PC-9 (cell line): ENCODE results near the gene LRIG1. TPM values are rescaled to one million over a fixed set of nuclear protein-coding genes. Genes with fewer than 3 reads are reported as not detected.

ENCODE experiments used
- Bru-seq: library from RNA; stranded (reverse); fragments of 400-500 nt; gene quantifications from one replicate; lab custom pipeline; 2021; lab: Mats Ljungman, UMichigan
- BruChase-seq, 2 experiments: library from RNA; stranded (reverse); fragments of 400-500 nt; gene quantifications; one replicate each; lab custom pipeline; 2021; lab: Mats Ljungman, UMichigan
- BruUV-seq: library from RNA; stranded (reverse); fragments of 400-500 nt; replicated peaks from 2 replicates; lab custom pipeline; 2021; lab: Mats Ljungman, UMichigan
- CTCF ChIA-PET: fragments of 300-600 bp; sonication (Branson Sonifier 250); formaldehyde crosslinking; loops from one replicate; lab custom pipeline; 2022; ENCODE audit warnings: antibody characterized with exemption; lab: Charles Lee
- POLR2A ChIA-PET: fragments of 300-600 bp; sonication (Branson Sonifier 250); formaldehyde crosslinking; loops from one replicate; lab custom pipeline; 2022; ENCODE audit warnings: antibody characterized with exemption; ENCODE audit not compliant: unreplicated experiment; lab: Charles Lee
- DNase-seq, 2 experiments: peaks; one replicate each; pipeline versions ENCODE4 v3.0.0 to v3.0.0-alpha.2; 2015 to 2022; ENCODE audit warnings: mixed read lengths in 1 of 2
- H2AFZ ChIP-seq: fragments of 200-600 bp; sonication (generic); 2 replicates; pipeline ENCODE4 v1.8.1; 2017; ENCODE audit warnings: antibody characterized with exemption
- H3F3A ChIP-seq: fragments of 200-600 bp; sonication (generic); 2 replicates; pipeline ENCODE4 v1.8.1; 2017; ENCODE audit warnings: antibody characterized with exemption, mild to moderate bottlenecking, low read depth; ENCODE audit not compliant: insufficient read depth
- H3K27ac ChIP-seq: fragments of 200-600 bp; sonication (generic); 2 replicates; pipeline ENCODE4 v1.6.1; 2016; ENCODE audit warnings: mixed run types
- H3K27me3 ChIP-seq: fragments of 200-600 bp; sonication (generic); 2 replicates; pipeline ENCODE4 v1.6.1; 2016; ENCODE audit warnings: low read depth, mixed run types; ENCODE audit not compliant: insufficient read depth
- H3K36me3 ChIP-seq: fragments of 200-600 bp; sonication (generic); 2 replicates; pipeline ENCODE4 v1.6.1; 2016; ENCODE audit warnings: low read depth, mixed run types
- H3K4me1 ChIP-seq: fragments of 200-600 bp; sonication (generic); replicated peaks from 2 replicates; pipeline ENCODE4 v1.6.1; 2016; ENCODE audit warnings: mixed run types; ENCODE audit not compliant: insufficient read depth
- H3K4me2 ChIP-seq: fragments of 200-600 bp; sonication (generic); 2 replicates; pipeline ENCODE4 v1.6.1; 2017; ENCODE audit warnings: mixed run types
- H3K4me3 ChIP-seq: fragments of 200-600 bp; sonication (generic); 2 replicates; pipeline ENCODE4 v1.6.1; 2016; ENCODE audit warnings: mixed run types
- H3K79me2 ChIP-seq: fragments of 200-600 bp; sonication (generic); 2 replicates; pipeline ENCODE4 v1.6.1; 2017; ENCODE audit warnings: low read depth, mixed run types
- H3K9me2 ChIP-seq: fragments of 200-600 bp; sonication (generic); 2 replicates; pipeline ENCODE4 v1.8.1; 2017; ENCODE audit warnings: mild to moderate bottlenecking; ENCODE audit not compliant: insufficient read depth
- H3K9me3 ChIP-seq: fragments of 200-600 bp; sonication (generic); 2 replicates; pipeline ENCODE4 v1.8.1; 2016; ENCODE audit warnings: low read depth; ENCODE audit not compliant: insufficient read depth
- H4K20me1 ChIP-seq: fragments of 200-600 bp; sonication (generic); 2 replicates; pipeline ENCODE4 v1.8.1; 2017; ENCODE audit not compliant: insufficient read depth
- EZH2 ChIP-seq: fragments of 200-600 bp; sonication (generic); IDR thresholded peaks from 2 replicates; pipeline ENCODE4 v1.8.0; 2017; ENCODE audit warnings: antibody characterized with exemption, low read depth
- intact Hi-C: fragments of 100-400 bp; cut with micrococcal nuclease; formaldehyde crosslinking; loops from one replicate; pipeline ENCODE4 v1.10.0; 2022; ENCODE audit not compliant: unreplicated experiment
- long read RNA-seq: library from polyadenylated mRNA; stranded (forward); transcript quantifications from one replicate; pipeline ENCODE4 v2.0.0, GENCODE V29; 2022
- total RNA-seq: library from RNA; stranded (reverse); gene quantifications from 2 replicates; pipeline ENCODE4 v1.2.3, GENCODE V29; 2021
- TF ChIP-seq, protein P1 (sequence below): fragments of 200-600 bp; sonication (generic); conservative IDR thresholded peaks from 2 replicates; pipeline ENCODE4 v1.6.1; 2017; ENCODE audit warnings: mixed run types, antibody characterized with exemption, mild to moderate bottlenecking, moderate library complexity

Gene LRIG1, protein sequence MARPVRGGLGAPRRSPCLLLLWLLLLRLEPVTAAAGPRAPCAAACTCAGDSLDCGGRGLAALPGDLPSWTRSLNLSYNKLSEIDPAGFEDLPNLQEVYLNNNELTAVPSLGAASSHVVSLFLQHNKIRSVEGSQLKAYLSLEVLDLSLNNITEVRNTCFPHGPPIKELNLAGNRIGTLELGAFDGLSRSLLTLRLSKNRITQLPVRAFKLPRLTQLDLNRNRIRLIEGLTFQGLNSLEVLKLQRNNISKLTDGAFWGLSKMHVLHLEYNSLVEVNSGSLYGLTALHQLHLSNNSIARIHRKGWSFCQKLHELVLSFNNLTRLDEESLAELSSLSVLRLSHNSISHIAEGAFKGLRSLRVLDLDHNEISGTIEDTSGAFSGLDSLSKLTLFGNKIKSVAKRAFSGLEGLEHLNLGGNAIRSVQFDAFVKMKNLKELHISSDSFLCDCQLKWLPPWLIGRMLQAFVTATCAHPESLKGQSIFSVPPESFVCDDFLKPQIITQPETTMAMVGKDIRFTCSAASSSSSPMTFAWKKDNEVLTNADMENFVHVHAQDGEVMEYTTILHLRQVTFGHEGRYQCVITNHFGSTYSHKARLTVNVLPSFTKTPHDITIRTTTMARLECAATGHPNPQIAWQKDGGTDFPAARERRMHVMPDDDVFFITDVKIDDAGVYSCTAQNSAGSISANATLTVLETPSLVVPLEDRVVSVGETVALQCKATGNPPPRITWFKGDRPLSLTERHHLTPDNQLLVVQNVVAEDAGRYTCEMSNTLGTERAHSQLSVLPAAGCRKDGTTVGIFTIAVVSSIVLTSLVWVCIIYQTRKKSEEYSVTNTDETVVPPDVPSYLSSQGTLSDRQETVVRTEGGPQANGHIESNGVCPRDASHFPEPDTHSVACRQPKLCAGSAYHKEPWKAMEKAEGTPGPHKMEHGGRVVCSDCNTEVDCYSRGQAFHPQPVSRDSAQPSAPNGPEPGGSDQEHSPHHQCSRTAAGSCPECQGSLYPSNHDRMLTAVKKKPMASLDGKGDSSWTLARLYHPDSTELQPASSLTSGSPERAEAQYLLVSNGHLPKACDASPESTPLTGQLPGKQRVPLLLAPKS
- total RNA-seq, result not detected in 2 replicates
- Bru-seq, nascent RNA, result percentile 12 among the genes with signal in this experiment
- BruChase-seq, experiment 1, labeled RNA remaining after a 2-hour chase, result percentile 10 among the genes with signal in this experiment
- BruChase-seq, experiment 2, labeled RNA remaining after a 6-hour chase, result percentile 7 among the genes with signal in this experiment
- long read RNA-seq, result 0 reads

DNA sequence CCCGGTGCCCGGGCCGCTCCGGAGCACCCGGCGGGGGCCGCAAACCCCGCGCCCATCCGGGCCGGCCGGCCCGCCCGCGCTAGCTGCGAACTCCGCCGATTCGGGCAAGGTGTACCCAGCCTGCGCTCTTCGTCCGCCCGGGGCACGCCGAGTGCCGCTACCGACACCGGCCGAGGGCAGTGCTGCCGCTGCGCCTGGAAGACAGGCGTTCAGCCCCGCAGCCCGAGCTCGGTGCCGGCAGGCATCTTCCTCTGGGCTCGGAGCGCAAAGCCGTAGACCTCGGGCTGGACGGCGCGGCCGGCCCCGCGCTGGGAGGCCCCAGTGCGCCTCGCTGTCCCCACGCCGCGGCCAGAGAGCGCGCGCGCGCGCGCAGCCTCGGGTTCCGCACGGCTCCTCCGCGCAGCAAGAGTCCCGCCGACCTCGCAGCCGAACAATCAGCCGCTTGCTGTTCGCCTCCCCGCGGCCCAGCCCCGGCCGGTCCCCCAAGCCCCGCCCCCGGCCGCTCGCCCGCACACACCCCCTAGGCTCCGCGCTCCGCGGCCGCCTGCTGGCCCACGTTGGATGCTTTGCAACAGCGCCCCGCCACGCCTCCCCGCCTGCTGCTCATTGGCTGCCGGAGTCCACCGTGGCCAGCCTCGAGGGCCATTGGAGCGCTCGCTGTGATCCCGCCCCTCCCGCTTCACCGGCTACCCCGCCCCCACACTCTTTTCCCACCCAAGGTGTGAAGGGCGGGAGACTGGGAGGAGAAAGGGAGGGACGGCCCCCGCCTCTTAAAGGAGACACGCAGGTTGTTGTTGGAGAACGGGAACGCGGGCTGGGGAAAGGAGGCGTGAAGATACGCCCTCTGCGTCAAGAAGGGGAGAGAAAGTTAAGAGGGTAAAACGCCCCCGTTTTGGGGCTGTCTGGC lies at the start of gene LRIG1:
LRIG1 (minus strand) TSS at position 447 of the 907 bp plus-strand sequence. CDS start 615 bp downstream, outside the sequence.
- peak in 1 of 2 experiments; percentile 29 for DNase-seq
- Histone ChIP-seq H3K4me3 (no peak within 1 kb of the TSS), H3K27ac (no peak within 1 kb of the TSS), H3K4me1 (no peaks in the 10 kb centered on the region), H4K20me1 (no peaks in the 10 kb centered on the region), H3K79me2 (no peaks in the 10 kb centered on the region), H3K9me3 (no peaks in the 10 kb centered on the region), H2AFZ (no peak within 1 kb of the TSS), H3K4me2 (no peak within 1 kb of the TSS), H3F3A (no peaks in the 10 kb centered on the region), H3K36me3 (no peaks in the 10 kb centered on the region), H3K9me2 (no peaks in the 10 kb centered on the region), H3K27me3 (no peaks in the 10 kb centered on the region)
- no TSS peak for BruUV-seq
- POLR2A ChIA-PET, result no interaction called here
- CTCF ChIA-PET, result no interaction called here
- intact Hi-C loops, result no loop called here
- no peak for TF ChIP-seq EZH2
- TF ChIP-seq, protein P1, sequence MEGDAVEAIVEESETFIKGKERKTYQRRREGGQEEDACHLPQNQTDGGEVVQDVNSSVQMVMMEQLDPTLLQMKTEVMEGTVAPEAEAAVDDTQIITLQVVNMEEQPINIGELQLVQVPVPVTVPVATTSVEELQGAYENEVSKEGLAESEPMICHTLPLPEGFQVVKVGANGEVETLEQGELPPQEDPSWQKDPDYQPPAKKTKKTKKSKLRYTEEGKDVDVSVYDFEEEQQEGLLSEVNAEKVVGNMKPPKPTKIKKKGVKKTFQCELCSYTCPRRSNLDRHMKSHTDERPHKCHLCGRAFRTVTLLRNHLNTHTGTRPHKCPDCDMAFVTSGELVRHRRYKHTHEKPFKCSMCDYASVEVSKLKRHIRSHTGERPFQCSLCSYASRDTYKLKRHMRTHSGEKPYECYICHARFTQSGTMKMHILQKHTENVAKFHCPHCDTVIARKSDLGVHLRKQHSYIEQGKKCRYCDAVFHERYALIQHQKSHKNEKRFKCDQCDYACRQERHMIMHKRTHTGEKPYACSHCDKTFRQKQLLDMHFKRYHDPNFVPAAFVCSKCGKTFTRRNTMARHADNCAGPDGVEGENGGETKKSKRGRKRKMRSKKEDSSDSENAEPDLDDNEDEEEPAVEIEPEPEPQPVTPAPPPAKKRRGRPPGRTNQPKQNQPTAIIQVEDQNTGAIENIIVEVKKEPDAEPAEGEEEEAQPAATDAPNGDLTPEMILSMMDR, result no peak

DNA sequence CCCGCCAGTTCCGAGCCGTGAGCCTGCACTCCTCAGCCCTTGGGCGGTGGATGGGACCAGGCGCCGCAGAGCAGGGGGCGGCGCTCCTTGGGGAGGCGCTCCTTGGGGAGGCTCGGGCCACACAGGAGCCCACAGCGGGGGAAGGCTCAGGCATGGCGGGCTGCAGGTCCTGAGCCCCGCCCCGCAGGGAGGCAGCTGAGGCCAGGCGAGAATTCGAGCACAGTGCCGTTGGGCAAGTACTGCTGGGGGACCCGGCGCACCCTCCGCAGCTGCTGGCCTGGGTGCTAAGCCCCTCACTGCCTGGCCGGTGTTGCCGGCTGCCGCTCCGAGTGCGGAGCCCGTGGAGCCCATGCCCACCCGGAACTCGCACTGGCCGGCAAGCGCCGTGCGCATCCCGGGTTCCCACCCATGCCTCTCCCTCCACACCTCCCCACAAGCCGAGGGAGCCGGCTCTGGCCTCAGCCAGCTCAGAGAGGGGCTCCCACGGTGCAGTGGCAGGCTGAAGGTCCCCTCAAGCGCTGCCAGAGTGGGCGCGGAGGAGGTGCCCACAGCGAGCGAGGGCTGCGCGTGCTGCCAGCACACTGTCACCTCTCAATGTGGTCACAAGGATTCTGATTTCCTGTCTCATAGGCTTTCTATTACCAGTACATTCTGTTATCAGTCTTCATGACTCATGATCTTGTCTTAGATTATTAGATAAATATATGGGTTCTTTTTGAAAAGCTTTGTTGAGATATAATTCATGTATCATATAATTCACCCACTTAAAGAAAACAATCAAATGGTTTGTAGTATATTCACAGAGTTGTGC lies 44.0 kb upstream of the LRIG1 start:
- H3K4me3 ChIP-seq, result no peak overlapping the region
- H3F3A ChIP-seq, result no peaks in the 10 kb centered on the region
- H3K9me3 ChIP-seq, result no peaks in the 10 kb centered on the region
- no peaks in the 10 kb centered on the region for H3K4me1 ChIP-seq
- H4K20me1 ChIP-seq, result no peaks in the 10 kb centered on the region
- no peaks in the 10 kb centered on the region for H3K27me3 ChIP-seq
- CTCF ChIA-PET, result no interaction called here
- no peaks in the 10 kb centered on the region for H3K9me2 ChIP-seq
- no peaks in the 10 kb centered on the region for H3K79me2 ChIP-seq
- no peak for DNase-seq
- H2AFZ ChIP-seq, result no peak overlapping the region
- no TSS peak for BruUV-seq
- POLR2A ChIA-PET, result no interaction called here
- no peak overlapping the region for H3K4me2 ChIP-seq
- intact Hi-C loops, result no loop called here
- H3K36me3 ChIP-seq, result no peaks in the 10 kb centered on the region
- H3K27ac ChIP-seq, result no peak overlapping the region
- TF ChIP-seq EZH2, result no peak
- TF ChIP-seq, protein P1, result no peak
